Central memory CD4-positive, alpha-beta T cell (primary cell): ENCODE measurements around the gene PIP5K1A.

Experiments
- DNase-seq: peaks from one replicate; pipeline ENCODE4 v3.0.0; 2022

The PIP5K1A gene

GRCh38 chr1:151289080-151289935, 91.0 kb downstream of the PIP5K1A start:
- no peak for DNase-seq

DNA sequence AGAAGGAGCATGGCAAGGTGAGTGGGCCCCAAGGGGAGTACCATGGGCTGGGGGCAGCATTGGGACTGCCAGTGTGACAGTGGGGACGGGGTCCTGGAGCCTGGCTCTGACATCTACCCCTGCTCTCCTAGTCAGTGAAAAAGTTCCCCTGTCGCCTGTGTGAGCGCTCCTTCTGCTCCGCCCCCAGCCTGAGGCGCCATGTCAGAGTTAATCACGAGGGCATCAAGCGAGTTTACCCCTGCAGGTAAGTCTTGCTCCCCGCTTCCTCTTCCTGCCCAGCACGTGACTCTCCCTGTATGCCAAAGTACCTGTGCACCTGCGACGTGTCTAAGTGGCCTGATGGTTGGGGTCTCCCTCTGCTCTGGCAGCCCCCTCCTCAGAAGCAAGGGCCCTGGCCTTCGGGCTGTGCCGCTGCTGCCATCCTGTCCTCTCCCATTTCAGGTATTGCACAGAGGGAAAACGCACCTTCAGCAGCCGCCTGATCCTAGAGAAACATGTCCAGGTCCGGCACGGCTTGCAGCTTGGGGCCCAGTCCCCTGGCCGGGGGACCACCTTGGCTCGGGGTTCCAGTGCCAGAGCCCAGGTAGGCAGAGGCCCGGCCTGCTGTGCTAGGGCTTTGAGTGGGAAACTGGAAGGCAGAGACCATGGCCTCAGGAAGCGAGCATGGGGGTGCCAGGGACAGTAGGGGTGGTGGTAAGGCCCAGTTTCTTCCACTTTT, 91.8 kb downstream of the PIP5K1A start:
- no peak for DNase-seq

DNA sequence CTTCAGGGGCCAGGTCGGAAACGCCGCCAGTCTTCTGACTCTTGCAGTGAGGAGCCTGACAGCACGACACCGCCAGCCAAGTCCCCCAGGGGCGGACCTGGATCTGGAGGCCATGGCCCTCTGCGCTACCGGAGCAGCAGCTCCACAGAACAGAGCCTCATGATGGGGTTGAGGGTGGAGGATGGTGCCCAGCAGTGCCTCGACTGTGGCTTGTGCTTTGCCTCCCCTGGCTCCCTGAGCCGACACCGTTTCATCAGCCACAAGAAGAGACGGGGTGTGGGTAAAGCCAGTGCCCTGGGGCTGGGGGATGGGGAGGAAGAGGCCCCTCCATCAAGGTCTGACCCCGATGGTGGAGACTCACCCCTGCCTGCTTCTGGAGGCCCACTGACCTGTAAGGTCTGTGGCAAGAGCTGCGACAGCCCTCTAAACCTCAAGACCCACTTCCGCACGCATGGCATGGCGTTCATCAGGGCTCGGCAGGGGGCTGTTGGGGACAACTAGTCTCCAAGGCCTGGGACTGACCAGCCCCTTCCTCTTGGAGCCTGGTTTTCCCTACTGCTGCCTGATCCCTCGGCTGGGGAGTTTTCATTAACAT, 92.5 kb downstream of the PIP5K1A start:
- no peak for DNase-seq

DNA sequence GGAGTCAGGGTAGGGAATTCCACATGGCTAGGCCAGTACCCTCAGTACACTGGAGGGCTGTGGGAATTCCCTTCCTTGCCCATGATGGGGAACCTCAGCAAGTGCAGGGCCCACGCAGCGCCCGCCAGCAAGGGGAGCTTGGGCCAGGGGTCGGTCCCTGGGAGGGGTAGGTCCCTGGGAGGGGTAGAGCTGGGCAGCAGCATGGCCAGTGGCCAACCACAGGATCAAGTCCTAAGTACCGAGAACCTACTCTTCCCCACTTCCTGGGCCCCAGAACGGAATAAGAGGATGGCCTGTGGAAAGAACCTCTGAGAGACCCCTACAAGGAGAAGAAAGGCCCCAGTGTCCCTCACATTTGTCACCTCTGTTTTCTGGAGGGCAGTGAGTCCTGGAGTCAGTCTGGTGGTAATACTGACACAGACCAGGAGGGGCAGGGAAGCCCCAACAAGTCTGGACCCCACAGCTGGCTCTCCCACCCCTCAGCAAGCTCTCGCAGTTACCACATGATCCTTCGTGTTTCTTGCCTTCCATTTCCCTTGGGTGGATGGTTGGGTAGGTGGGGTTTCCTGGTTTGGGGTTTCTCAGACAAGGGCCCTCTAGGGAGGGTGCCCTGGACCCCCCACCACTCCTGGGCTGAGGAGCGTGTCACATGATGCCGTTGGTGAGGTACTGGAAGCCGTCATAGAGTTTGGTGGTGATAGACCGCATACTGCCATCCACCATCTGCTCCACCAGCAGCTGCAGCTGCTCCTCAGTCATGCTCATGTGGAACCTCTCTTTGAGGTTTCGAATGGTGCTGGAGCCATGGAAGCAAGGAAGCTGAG, 94.1 kb downstream of the PIP5K1A start:
- DNase-seq: no peak

- DNase-seq: no peak
These were observed 94.7 kb downstream of the PIP5K1A start for GRCh38 chr1:151293093-151293492.

- no peak for DNase-seq
These were observed 96.5 kb downstream of the PIP5K1A start for GRCh38 chr1:151294742-151295462.
